Fibroblast of the aortic adventitia (primary cell): ENCODE data around the gene PPP4R3A. TPM values are rescaled to one million over a fixed set of nuclear protein-coding genes. Genes with fewer than 3 reads are reported as not detected.
A peak's percentile ranks its signal among the peaks of the same experiment; 100 is the strongest.

Experiments
- DNase-seq: peaks from one replicate; pipeline ENCODE4 v3.0.0-alpha.2; 2010; ENCODE audit warnings: low read depth
- H3K4me3 ChIP-seq: 2 replicates; pipeline ENCODE4 v1.5.1; 2011; ENCODE audit warnings: low read depth, mild to moderate bottlenecking, control low read depth, low read length, moderate library complexity
- total RNA-seq: library from RNA; depleted of rRNA; stranded (reverse); fragments of >200 nt; gene quantifications from 2 replicates; pipeline ENCODE4 v1.2.3, GENCODE V29; 2012; ENCODE audit warnings: low replicate concordance
- TF ChIP-seq, protein P1 (sequence below): IDR thresholded peaks from 2 replicates; pipeline ENCODE4 v1.5.1; 2011; ENCODE audit warnings: mild to moderate bottlenecking, low read length, control low read depth, inconsistent platforms; ENCODE audit not compliant: insufficient read depth

Gene PPP4R3A
- total RNA-seq, result 51.9 and 59.4 TPM in 2 replicates

DNA sequence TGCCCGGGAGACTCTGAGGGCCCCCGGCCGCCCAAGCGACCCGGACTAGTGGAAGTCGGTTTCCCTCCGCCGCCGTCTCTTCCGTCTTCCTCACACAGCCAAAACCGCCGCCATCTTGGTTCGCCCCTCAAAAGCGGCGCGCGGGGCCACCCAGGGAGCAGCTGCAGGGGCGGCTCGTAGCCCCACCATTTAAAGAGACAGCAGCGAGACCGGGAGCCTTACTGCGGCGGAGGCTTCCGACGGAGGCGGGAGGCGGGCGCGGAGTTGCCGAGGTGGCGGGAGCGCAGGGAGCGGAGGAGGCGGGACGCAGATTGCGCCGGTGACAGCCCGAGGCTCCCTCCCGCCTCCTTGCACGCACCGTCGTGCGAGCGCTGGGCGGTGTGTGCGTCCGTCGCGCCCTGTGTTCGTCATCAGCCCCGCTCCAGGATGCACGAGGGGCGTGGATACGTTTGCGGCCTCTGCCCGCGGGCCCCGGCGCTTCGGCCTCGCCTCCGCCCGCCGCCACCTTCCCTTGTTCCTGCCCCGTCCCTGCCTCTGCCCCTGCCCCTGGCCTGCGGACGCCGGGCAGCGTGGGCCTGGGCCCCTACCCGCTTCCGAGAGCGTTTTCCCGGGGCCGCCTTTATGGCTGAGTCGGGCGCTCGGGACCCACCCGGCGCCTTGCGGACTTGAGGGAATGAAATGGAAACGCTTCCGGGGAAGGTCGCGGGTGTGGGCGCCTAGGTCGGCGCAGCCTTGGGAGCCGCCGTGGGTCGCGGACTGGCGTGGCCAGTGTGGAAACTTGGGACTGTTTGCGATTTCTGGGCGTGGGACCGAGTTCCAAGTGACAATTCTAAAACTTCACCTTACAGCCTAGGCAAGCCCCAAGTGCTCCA is at the start of gene PPP4R3A:
Gene PPP4R3A (minus strand): TSS at position 140 of the 872 bp plus-strand sequence. CDS start 663 bp downstream, outside the sequence.
- peak; percentile 96 for DNase-seq
- peak within 1 kb of the TSS; percentile 92 for H3K4me3 ChIP-seq
- TF ChIP-seq, protein P1, sequence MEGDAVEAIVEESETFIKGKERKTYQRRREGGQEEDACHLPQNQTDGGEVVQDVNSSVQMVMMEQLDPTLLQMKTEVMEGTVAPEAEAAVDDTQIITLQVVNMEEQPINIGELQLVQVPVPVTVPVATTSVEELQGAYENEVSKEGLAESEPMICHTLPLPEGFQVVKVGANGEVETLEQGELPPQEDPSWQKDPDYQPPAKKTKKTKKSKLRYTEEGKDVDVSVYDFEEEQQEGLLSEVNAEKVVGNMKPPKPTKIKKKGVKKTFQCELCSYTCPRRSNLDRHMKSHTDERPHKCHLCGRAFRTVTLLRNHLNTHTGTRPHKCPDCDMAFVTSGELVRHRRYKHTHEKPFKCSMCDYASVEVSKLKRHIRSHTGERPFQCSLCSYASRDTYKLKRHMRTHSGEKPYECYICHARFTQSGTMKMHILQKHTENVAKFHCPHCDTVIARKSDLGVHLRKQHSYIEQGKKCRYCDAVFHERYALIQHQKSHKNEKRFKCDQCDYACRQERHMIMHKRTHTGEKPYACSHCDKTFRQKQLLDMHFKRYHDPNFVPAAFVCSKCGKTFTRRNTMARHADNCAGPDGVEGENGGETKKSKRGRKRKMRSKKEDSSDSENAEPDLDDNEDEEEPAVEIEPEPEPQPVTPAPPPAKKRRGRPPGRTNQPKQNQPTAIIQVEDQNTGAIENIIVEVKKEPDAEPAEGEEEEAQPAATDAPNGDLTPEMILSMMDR, result no peak

DNA sequence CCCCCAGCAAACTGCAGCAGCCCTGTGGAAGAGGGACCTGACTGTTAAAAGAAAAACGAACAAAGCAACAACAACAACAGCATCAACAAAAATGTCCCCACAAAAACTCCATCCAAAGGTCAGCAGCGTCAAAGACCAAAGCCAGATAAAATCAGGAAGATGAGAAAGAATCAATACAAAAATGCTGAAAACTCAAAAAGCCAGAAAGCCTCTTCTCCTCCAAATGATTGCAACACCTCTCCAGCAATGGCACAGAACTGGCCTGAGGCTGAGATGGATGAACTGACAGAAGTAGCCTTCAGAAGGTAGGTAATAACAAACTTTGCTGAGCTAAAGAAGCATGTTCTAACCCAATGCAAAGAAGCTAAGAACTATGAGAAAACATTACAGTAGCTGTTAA is 45.4 kb upstream of the PPP4R3A start:
- TF ChIP-seq, protein P1, result no peak
- DNase-seq, result no peak
- H3K4me3 ChIP-seq, result no peak overlapping the region

- no peak for DNase-seq
- TF ChIP-seq, protein P1, result no peak
- no peak overlapping the region for H3K4me3 ChIP-seq
Observed at GRCh38 chr14:91554535-91555332, 44.6 kb upstream of the PPP4R3A start.

DNA sequence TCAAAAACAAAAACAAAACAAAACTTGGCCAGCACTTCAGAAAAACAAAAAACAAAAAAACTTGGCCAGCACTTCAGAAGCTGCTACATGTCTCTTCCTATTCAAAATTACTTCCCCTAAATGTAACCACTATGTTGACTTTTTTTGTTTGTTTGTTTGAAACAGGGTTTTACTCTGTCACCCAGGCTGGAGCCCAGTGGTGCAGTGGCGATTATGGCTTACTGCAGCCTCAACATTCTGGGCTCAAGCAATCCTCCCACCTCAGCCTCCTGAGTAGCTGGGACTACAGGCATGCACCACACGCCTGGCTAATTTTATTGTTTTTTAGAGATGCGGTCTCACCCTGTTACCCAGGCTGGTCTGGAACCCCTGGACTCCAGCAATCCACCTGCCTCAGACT is 38.0 kb upstream of the PPP4R3A start:
- H3K4me3 ChIP-seq, result no peak overlapping the region
- no peak for DNase-seq
- TF ChIP-seq, protein P1, result no peak

DNA sequence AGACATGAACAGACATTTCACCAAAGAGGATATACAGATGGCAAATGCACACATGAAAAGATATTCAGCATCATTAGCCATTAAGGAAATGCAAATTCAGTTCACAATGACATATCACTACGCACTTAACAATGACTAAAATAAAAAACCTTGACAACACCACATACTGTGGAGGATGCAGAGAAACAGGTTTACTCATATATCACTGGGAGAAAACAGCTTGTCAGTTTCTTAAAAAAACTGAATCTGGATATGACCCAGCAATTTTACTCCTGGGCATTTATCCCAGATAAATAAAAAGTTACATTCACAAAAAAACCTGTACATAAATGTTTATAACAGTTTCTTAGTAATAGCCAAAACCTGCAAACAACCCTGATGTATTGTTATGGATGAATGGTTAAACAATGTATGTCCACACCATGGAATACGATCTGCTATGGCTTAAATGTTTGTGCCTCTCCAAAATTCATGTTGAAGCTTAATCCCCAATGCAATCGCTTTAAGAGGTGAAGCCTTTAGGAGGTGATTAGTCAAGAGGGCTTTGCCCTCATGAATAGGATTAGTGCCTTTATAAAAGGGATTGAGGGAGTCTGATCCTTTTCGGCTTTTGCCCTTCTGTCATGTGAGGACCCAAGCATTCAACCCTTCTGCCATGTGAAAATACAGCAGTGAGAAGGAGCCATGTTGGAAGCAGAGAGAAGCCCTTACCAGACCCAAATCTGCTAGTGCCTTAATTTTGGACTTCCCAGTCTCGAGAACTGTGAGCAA is 36.0 kb upstream of the PPP4R3A start:
- TF ChIP-seq, protein P1, result no peak
- DNase-seq, result no peak
- no peak overlapping the region for H3K4me3 ChIP-seq

DNA sequence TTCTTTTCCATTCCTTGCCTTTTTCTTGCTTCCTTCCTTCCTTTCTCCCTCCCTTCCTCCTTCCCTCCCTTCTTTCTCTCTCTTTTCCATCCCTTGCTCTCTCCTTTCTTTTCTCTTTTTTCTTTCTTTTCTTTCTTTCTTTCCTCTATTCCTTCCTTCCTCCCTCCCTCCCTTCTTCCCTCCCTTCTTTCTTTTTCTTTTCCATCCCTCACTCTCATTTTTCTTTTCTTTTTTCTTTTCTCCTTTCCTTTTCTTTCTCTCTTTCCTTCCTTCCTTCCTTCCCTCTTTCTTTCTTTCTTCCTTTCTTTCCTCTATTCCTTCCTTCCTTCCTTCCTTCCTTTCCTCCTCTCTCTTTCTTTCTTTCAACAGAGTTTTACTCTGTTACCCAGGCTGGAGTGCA is 35.1 kb upstream of the PPP4R3A start:
- no peak overlapping the region for H3K4me3 ChIP-seq
- DNase-seq, result no peak
- TF ChIP-seq, protein P1, result no peak
